ENCODE results near the gene PCDH9.

Gene PCDH9

DNA sequence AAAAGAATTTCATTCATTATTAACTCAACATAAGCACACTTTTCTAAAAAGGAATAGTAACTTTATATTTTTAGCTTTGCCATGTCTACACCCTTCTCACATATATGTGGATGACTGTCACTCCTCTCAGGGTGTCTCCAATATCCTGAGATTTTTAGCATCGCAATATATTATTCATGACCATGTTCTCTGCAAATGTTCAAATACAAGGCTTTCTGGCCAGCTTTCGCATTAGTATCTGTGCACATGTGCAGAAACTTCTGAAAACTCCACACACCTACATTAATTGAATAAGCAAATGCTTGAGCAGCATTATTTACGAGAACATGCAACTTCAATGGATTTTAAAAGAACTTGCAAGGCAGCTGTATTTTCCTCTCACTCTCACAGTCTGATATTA, 334.8 kb downstream of the PCDH9 start:
- Histone ChIP-seq H3K9me2 (replicated peaks; ENCODE audit: low read depth, low read length) (no peaks in the 10 kb centered on the region), H4K20me1 (ENCODE audit: insufficient read depth, low read length, poor library complexity, severe bottlenecking) (no peaks in the 10 kb centered on the region), H3K4me1 (ENCODE audit: insufficient read depth, low read length, poor library complexity, severe bottlenecking) (no peaks in the 10 kb centered on the region), H3K4me3 (ENCODE audit: low read length, poor library complexity, severe bottlenecking) (no peak overlapping the region), H3K4me2 (ENCODE audit: low read depth, low read length, poor library complexity, severe bottlenecking) (no peak overlapping the region), H3K9ac (ENCODE audit: low read depth, low read length, poor library complexity, severe bottlenecking) (no peak overlapping the region), H3K79me2 (ENCODE audit: insufficient read depth, low read length) (no peaks in the 10 kb centered on the region), H3K27me3 (ENCODE audit: insufficient read depth, low read length, poor library complexity, severe bottlenecking) (no peaks in the 10 kb centered on the region), H2AFZ (ENCODE audit: low read length) (no peak overlapping the region), H3K9me3 (ENCODE audit: insufficient read depth, low read depth, low read length) (no peaks in the 10 kb centered on the region), H3K36me3 (ENCODE audit: insufficient read depth, low read length) (no peaks in the 10 kb centered on the region), H3F3A (ENCODE audit: low read depth) (no peaks in the 10 kb centered on the region)
- TF ChIP-seq EZH2phosphoT487 (IDR thresholded peaks at IDR 0.05; ENCODE audit: borderline replicate concordance), result no peak
- TF ChIP-seq, protein P1, sequence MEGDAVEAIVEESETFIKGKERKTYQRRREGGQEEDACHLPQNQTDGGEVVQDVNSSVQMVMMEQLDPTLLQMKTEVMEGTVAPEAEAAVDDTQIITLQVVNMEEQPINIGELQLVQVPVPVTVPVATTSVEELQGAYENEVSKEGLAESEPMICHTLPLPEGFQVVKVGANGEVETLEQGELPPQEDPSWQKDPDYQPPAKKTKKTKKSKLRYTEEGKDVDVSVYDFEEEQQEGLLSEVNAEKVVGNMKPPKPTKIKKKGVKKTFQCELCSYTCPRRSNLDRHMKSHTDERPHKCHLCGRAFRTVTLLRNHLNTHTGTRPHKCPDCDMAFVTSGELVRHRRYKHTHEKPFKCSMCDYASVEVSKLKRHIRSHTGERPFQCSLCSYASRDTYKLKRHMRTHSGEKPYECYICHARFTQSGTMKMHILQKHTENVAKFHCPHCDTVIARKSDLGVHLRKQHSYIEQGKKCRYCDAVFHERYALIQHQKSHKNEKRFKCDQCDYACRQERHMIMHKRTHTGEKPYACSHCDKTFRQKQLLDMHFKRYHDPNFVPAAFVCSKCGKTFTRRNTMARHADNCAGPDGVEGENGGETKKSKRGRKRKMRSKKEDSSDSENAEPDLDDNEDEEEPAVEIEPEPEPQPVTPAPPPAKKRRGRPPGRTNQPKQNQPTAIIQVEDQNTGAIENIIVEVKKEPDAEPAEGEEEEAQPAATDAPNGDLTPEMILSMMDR (conservative IDR thresholded peaks at IDR 0.05; ENCODE audit: low read length), result no peak

DNA sequence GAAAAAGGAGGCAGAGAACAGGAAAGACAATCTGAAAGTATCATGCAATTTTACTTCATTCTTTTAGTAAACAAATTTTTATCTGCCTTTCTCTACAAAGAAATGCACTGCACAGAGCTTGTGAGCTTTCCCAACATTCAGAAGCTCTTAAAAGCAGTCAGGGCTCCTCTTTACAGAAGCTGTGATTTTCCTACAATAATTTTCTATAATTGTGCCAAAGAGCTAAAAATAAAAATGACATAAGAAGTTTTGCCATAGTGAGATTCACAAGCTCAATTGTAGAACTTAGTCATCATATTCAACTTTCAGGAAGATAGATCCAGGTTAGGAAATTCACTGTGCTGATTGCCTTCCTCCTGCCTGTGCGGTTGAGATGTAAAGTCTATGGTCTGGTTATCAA, 341.4 kb downstream of the PCDH9 start:
- Histone ChIP-seq H3K9me3 (ENCODE audit: insufficient read depth, low read depth, low read length) (no peaks in the 10 kb centered on the region), H3K79me2 (ENCODE audit: insufficient read depth, low read length) (no peaks in the 10 kb centered on the region), H3K4me2 (ENCODE audit: low read depth, low read length, poor library complexity, severe bottlenecking) (no peak overlapping the region), H3K9ac (ENCODE audit: low read depth, low read length, poor library complexity, severe bottlenecking) (no peak overlapping the region), H3K9me2 (replicated peaks; ENCODE audit: low read depth, low read length) (no peaks in the 10 kb centered on the region), H3K4me1 (ENCODE audit: insufficient read depth, low read length, poor library complexity, severe bottlenecking) (no peaks in the 10 kb centered on the region), H3K36me3 (ENCODE audit: insufficient read depth, low read length) (no peaks in the 10 kb centered on the region), H3F3A (ENCODE audit: low read depth) (no peaks in the 10 kb centered on the region), H3K4me3 (ENCODE audit: low read length, poor library complexity, severe bottlenecking) (no peak overlapping the region), H2AFZ (ENCODE audit: low read length) (no peak overlapping the region), H4K20me1 (ENCODE audit: insufficient read depth, low read length, poor library complexity, severe bottlenecking) (no peaks in the 10 kb centered on the region), H3K27me3 (ENCODE audit: insufficient read depth, low read length, poor library complexity, severe bottlenecking) (no peaks in the 10 kb centered on the region)
- TF ChIP-seq EZH2phosphoT487 (IDR thresholded peaks at IDR 0.05; ENCODE audit: borderline replicate concordance), result no peak
- TF ChIP-seq, protein P1 (conservative IDR thresholded peaks at IDR 0.05; ENCODE audit: low read length), result no peak

DNA sequence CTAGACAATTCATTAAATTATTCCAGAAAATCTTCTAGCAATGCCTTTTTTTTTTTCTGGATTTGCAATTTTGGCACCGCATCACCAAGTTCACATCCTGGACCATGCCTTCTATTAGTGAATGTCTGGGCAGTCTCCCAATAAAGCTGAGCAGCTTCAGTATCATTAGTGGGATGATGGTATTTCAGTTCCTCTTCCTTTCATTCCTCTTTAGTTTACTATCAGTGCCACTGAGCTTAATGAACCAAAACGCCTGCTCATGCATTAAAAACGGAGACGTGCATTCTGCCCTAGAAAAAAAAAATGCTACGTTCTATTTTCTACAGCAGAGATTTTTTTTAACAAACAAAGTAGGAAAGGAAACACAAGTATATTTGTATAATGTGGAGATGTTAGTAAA, 343.0 kb downstream of the PCDH9 start:
- H3K27me3 ChIP-seq (ENCODE audit: insufficient read depth, low read length, poor library complexity, severe bottlenecking), result no peaks in the 10 kb centered on the region
- H2AFZ ChIP-seq (ENCODE audit: low read length), result no peak overlapping the region
- no peak overlapping the region for H3K9ac ChIP-seq (ENCODE audit: low read depth, low read length, poor library complexity, severe bottlenecking)
- H3F3A ChIP-seq (ENCODE audit: low read depth), result no peaks in the 10 kb centered on the region
- no peaks in the 10 kb centered on the region for H4K20me1 ChIP-seq (ENCODE audit: insufficient read depth, low read length, poor library complexity, severe bottlenecking)
- H3K79me2 ChIP-seq (ENCODE audit: insufficient read depth, low read length), result no peaks in the 10 kb centered on the region
- TF ChIP-seq, protein P1 (conservative IDR thresholded peaks at IDR 0.05; ENCODE audit: low read length), result no peak
- no peak for TF ChIP-seq EZH2phosphoT487 (IDR thresholded peaks at IDR 0.05; ENCODE audit: borderline replicate concordance)
- H3K4me3 ChIP-seq (ENCODE audit: low read length, poor library complexity, severe bottlenecking), result no peak overlapping the region
- H3K4me2 ChIP-seq (ENCODE audit: low read depth, low read length, poor library complexity, severe bottlenecking), result no peak overlapping the region
- H3K36me3 ChIP-seq (ENCODE audit: insufficient read depth, low read length), result no peaks in the 10 kb centered on the region
- no peaks in the 10 kb centered on the region for H3K9me2 ChIP-seq (replicated peaks; ENCODE audit: low read depth, low read length)
- H3K4me1 ChIP-seq (ENCODE audit: insufficient read depth, low read length, poor library complexity, severe bottlenecking), result no peaks in the 10 kb centered on the region
- no peaks in the 10 kb centered on the region for H3K9me3 ChIP-seq (ENCODE audit: insufficient read depth, low read depth, low read length)

Measured in Loucy (cell line).